GM12891 (cell line): ENCODE data around the gene GTPBP6.
A peak's percentile ranks its signal among the peaks of the same experiment; 100 is the strongest.
"Not testable (repeated sequence)": the region's sequence is repeated elsewhere in the genome, so short reads cannot be mapped to it uniquely, and the experiment has no call there.

Source experiments
- DNase-seq: peaks from one replicate; pipeline ENCODE4 v3.0.0; 2011; ENCODE audit warnings: low spot score; ENCODE audit not compliant: insufficient read length
- FAIRE-seq: peaks from 2 replicates; lab custom pipeline; 2011; peaks lifted over from hg19 to GRCh38; lab: Jason Lieb, UNC
- PAX5 ChIP-seq: IDR thresholded peaks from 2 replicates; pipeline ENCODE4 v1.6.1; 2011; ENCODE audit warnings: low read length, moderate library complexity, mild to moderate bottlenecking; ENCODE audit not compliant: insufficient read depth, severe bottlenecking
- POLR2A ChIP-seq: IDR thresholded peaks from 2 replicates; pipeline ENCODE4 v1.6.1; 2011; ENCODE audit warnings: low read depth, low read length, control low read depth
- POLR2AphosphoS5 ChIP-seq: IDR thresholded peaks from 2 replicates; pipeline ENCODE4 v1.6.1; 2011; ENCODE audit warnings: low read depth, low read length, control low read depth
- POU2F2 ChIP-seq: IDR thresholded peaks from 2 replicates; pipeline ENCODE4 v1.6.1; 2011; ENCODE audit warnings: low read depth, mild to moderate bottlenecking, control low read depth, low read length, moderate library complexity
- SPI1 ChIP-seq: IDR thresholded peaks from 2 replicates; pipeline ENCODE4 v1.6.1; 2011; ENCODE audit warnings: low read depth, low read length, control low read depth
- TAF1 ChIP-seq: IDR thresholded peaks from 2 replicates; pipeline ENCODE4 v1.6.1; 2011; ENCODE audit warnings: low read depth, low read length, control low read depth

GTPBP6 gene

GRCh38 chrX:308821-309520 lies 9.6 kb downstream of the GTPBP6 start:
- DNase-seq (no peak), FAIRE-seq (no peak)
- TF ChIP-seq TAF1 (no peak), POLR2AphosphoS5 (no peak), POU2F2 (no peak), PAX5 (no peak), SPI1 (no peak), POLR2A (no peak)

DNA sequence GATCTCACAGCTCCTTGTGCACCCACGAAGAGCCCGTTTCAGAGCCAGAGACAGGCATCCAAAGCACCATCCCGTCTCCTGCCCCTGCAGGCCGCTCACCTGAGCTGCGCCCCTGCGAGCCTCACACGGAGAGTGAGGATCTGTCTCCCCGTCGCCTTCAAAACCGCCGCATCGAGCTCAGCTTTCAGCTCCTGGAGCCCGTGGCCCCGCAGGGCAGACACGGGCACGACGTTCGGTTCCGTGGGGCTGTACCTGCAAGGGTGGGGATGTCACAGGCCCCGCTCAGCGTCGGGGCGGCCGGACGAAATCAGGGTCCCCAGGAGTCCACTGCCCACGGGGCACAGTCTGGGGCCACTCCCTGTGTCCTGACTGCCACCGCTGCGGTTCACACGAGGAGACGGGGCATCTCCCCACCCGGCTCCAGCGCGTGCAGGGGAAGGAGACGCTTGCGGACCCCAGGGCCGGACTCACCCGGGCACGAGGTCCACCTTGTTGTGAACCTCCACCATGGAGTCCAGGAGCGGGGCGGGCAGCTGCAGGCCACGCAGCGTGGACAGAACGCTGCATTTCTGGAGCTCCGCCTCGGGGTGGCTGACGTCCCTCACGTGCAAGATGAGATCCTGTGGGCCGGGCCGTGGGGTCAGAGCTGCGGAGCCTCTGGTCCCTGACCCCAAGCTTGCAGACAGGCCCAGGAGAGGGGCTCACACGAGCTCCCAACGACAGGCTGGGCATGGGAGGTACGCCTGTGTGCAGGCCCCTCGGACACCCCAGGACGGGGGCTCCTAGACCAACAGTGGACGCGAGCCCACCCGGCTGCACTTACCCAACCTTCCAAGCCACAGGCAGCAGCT lies 11.1 kb downstream of the GTPBP6 start:
- DNase-seq (no peak), FAIRE-seq (no peak)
- TF ChIP-seq POU2F2 (no peak), POLR2A (no peak), TAF1 (no peak), PAX5 (no peak), POLR2AphosphoS5 (no peak)

GRCh38 chrX:306614-307251 lies 11.9 kb downstream of the GTPBP6 start:
- not testable (repeated sequence) for DNase-seq, FAIRE-seq

- DNase-seq: not testable (repeated sequence)
- peak; percentile 91 for FAIRE-seq
Observed at GRCh38 chrX:305781-306613, 12.6 kb downstream of the GTPBP6 start.

DNA sequence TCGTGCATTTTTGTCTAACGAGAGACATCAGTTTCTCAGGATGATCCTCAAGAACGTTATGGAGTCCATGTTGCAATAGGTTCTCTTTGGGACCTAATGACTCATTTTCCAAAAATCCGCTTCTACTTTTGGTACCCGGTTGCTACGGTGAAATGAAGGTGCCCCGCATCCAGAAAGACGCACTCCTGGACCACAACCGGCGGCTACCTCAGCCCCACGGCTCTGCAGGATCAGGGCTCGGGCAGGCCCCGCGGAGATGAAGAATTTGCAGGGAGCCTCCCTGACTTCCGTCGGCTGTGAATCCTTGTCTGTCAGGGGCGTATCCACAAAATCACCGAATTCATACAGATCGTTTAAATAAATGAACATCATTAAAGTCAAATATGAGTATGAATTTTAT lies 15.6 kb downstream of the GTPBP6 start:
- DNase-seq: no peak
- FAIRE-seq: no peak
- TF ChIP-seq POU2F2 (no peak), TAF1 (no peak), PAX5 (no peak), POLR2A (no peak), SPI1 (no peak), POLR2AphosphoS5 (no peak)

DNA sequence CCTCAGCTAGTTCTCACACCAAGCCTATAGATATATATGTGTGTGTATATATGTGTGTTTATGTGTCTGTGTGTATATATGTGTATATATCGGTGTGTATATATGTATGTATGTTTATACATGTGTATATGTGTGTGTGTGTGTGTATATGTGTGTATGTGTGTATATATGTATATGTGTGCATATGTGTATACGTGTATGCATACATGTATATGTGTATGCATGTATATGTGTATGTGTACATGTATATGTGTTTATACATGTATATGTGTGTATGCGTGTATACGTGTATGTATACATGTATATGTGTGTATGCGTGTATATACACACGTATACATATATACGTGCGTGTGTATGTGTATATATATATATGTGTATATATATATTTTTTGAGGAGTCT lies 18.3 kb downstream of the GTPBP6 start:
- peak; percentile 9 for FAIRE-seq
- TF ChIP-seq POU2F2 (no peak), SPI1 (no peak), PAX5 (no peak), POLR2AphosphoS5 (no peak), POLR2A (no peak), TAF1 (no peak)
- DNase-seq: no peak

- DNase-seq (no peak), FAIRE-seq (no peak)
- TF ChIP-seq TAF1: no peak
- no peak for TF ChIP-seq POU2F2
- TF ChIP-seq POLR2AphosphoS5: no peak
- TF ChIP-seq SPI1: no peak
- no peak for TF ChIP-seq PAX5
- TF ChIP-seq POLR2A: no peak
Observed at GRCh38 chrX:298993-299392, 19.6 kb downstream of the GTPBP6 start.

- no peak for FAIRE-seq
- TF ChIP-seq POLR2A (no peak), POLR2AphosphoS5 (no peak), POU2F2 (no peak), PAX5 (no peak), TAF1 (no peak)
- no peak for DNase-seq
Observed at GRCh38 chrX:295136-295535, 23.5 kb downstream of the GTPBP6 start.
